Right ventricle myocardium inferior (tissue), 1 donor: Measurements from ENCODE around the gene HTR3A. TPM values are rescaled to one million over a fixed set of nuclear protein-coding genes. Genes with fewer than 3 reads are reported as not detected.

Experiments used
- ATAC-seq: fragments of 200-7000 bp; cut with Tn5 transposase; one replicate; pipeline ENCODE4 v1.9.1; 2020; ENCODE audit warnings: mild to moderate bottlenecking, moderate library complexity
- DNase-seq: peaks from one replicate; pipeline ENCODE4 v3.0.0; 2021; ENCODE audit errors: missing footprints
- intact Hi-C: fragments of 100-400 bp; cut with DNase I; formaldehyde crosslinking; loops from one replicate; pipeline ENCODE4 v1.11.0; 2022
- total RNA-seq: library from RNA; stranded (reverse); fragmentation: NEBNext Ultra II Directional; extraction: Animal tissue kit (Norgen Biotek cat#: 25700); gene quantifications from one replicate; pipeline ENCODE4 v1.2.1, GENCODE V29; 2021
- donor health status: DM: no; HTN: yes; CAD: no; lungs with severe emphysema.

HTR3A gene
- total RNA-seq, 1 donor from 2014 or later = not detected

DNA sequence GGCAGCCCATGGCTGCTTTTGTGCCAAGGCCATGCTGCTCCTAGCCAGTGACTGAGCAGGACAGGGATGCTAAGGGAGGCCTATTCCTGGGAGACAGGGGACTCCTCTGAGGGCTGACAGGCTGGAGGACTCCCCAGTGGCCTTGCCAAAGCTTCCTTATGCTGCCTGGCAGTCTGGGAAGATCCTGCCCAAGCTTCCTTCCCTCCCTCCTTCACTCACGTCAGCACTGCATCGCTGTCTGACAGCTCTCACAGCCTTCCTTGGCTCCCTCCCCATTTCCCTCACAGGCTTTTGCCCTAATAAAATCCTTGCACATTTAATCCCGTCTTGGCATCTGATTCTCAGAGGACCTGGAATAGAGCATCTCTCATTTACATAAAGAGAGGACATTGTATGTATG, 26.5 kb downstream of the HTR3A start:
- no peak for DNase-seq
- ATAC-seq = no peak
- intact Hi-C loops = no loop called here

DNA sequence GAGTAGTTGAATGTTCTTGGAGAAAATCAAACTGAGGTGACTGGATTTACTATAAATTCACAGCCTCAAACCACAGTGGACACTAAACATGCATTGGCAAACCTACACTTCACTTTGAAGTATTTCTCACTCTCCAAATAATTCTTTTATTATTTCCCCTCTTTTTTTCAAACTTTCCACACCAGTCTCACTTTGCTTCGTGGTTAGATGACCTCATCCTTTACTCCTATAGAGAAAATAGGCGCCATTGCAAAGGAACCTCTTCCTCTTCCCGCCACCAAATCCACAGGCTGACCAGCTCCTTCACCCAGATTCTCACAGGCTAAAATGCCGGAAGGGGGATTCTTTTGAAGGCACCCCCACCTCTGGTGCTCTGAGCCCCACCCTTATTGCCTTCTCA, 33.4 kb downstream of the HTR3A start:
- DNase-seq (no peak), ATAC-seq (no peak)
- intact Hi-C loops = no loop called here

DNA sequence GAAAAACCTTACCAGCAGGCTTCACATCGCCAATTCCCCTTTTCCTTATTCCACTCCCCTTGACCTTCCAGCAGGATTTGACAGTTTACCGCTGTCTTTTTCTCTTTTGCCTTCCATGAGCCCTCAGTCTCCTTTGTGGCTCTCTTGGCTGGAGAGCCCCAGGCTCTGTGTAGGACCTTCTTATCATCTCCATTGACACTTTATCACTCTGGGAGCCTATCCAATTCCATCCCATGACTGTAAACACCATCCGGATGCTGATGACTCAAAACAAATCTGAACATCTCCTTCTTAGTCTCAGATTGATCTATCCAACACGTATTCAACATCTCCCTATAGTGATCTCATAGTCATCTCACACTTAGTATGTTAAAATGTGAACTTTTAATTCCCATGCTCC, 36.0 kb downstream of the HTR3A start:
- DNase-seq = no peak
- intact Hi-C loops = no loop called here
- no peak for ATAC-seq

DNA sequence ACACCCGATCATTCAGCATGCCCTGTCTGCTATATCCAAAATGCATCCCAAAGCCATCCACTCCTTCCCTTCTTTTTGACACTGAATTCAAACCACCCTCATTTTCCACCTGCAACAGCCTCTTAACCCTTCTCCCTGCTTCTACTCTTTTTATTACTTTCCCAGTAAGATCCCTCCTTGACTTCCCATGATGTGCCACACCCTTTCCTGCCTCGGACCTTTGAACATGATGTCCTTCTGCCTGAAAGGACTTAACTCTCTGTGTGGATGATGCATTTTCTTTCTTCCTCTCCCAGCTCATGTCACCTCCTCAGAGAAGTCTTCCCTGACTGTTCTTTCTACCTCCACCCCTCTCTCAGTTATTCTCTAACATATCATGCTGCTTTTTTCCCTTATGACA, 36.5 kb downstream of the HTR3A start:
- ATAC-seq = no peak

DNA sequence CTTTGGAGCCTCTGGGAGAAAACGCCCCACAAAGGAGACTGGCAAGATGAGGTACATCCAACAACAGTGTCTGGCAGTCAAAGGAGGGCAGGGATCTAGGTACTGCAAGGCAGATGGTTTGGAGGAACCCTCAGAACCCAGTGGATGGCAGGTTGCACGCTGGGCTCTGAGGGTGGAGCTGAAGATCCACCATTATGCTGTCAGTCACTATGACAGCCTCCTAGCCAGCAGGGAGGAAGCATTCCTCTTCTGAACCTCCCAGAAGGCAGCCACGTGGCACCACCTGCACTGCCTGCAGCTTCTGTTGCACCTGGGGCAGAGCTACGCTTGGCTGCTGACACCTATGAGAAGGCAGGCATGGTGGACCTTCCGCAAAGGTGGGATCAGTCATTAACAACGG, 40.2 kb downstream of the HTR3A start:
- intact Hi-C loops = no loop called here
- ATAC-seq (no peak), DNase-seq (no peak)

More for the DNA sequence above, 36.5 kb downstream of the HTR3A start:
- intact Hi-C loops = no loop called here
- no peak for DNase-seq

DNA sequence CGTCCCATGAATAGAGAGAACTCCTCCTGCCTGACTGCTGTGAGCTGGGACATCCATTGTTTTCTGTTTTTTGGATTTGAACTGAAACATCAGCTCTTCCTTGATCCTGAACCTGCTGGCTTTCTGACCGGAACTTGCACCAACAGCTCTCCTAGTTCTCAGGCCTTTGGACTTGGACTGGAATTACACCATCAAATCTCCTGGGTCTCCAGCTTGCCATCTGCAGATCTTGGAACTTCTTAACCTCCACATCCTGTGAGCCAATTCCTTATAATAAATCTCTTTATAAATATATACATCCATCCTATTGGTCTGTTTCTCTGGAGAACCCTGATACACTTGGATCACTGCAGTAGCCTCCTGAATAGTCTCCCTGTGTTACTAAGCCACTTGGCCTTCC, 42.1 kb downstream of the HTR3A start:
- intact Hi-C loops = no loop called here
- no peak for DNase-seq
- no peak for ATAC-seq

DNA sequence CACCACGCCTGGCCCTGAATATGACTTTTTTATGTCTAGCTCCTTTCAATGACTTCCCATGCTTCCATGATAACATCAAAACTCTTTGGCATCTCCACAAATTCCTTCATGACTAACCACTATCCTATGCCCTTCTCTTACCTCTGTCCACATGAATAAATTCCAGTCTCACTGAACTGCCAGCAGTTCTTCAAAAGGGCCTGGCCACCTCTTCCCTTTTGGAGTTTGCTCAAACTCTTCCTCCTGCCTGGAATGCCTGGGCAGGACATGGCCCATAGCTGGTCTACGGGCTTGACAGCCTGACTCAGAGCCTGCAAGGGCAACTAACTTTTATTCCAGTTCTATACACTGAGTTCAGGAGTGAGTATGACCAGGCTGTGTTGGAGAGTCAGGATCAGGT, 42.8 kb downstream of the HTR3A start:
- ATAC-seq (peak; percentile 64), DNase-seq (no peak)
- intact Hi-C loops = no loop called here

DNA sequence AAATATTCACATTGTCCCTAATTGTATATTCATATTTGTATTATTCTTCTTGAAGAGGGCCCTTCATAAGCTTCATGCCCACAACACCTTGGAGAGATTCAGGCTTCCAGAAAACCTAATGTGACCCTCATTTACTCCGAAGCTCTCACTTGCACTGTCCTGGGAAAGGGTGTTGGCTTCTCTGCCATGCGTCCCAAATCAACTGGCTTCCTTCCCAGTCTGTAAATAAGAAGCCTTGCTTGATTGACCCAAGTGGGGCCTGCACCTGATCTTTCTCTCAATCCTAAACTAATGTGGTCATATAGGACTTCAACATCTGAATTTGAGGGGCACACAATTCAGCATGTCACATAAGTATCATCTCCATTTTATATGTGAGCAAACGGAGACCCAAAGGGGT, 44.1 kb downstream of the HTR3A start:
- no peak for ATAC-seq
- intact Hi-C loops = no loop called here

DNA sequence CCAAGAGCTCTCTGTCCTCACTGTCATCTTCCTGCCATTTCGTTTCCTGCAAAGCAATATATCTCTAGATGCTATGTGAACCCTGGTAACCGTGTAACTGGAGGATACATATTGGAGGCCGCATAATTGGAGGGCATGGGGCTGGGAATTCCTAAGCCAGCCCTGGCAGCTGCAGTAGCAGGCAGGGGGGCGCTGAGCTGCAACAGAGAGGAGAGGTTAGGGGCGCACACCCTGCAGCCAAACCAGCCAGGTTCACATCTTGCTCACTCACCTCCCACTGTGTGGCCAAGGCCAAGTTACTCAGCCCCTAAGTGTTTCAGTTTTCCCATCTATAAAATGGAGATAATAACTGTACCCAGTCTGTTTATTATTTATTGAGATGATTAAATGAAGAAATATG, 44.7 kb downstream of the HTR3A start:
- DNase-seq (peak; percentile 65), ATAC-seq (no peak)
- intact Hi-C loops = no loop called here

More for the DNA sequence above, 44.1 kb downstream of the HTR3A start:
- no peak for DNase-seq

DNA sequence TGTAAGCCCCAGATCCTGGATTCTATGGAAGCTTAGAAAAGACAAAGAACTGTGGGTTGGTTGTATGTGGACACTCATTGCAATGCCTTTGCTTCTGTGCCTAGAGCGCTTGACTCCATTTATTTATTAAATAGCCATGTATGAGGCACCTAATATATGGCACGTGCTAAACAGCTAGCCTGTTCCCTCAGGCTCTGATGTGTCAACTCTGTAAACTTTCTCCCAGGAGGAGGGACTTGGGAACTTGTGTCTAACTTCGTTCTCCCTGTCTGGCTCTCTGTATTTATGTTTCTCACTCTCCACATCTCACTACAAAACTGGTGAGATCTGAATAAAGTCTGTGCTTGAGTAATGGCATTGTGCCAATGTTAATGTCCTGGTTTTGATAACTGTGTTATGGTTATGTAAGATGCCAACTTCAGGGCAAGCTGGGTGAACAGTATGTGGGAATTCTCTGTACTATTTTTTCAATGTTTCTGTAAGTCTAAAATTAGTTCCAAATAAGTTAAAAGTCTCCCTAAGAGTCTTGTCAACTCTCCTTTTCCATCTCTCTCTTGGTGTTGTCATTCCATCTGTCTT, 50.5 kb downstream of the HTR3A start:
- DNase-seq (no peak), ATAC-seq (peak; percentile 47)
- intact Hi-C loops = no loop called here

DNA sequence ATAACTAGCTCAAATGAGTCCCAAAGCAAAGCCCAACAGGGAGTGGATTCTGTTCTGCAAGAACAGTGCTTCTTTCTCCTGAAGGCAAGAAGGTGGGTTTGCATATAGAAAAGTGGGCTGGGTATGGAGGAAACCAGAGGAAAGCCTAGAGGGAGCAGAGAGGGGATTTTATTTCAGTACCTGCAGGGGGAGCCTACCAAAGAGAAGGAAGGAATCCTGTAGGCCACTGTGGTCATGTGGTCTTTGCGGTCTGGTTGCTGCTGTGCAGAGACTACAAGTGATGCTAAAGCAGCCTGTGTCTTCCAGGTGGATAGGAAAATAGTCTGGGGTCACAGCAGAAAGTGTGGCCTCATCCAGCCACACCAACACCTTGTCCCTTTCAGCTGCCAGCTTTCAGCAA, 51.4 kb downstream of the HTR3A start:
- intact Hi-C loops = no loop called here
- ATAC-seq = no peak
- DNase-seq = no peak

DNA sequence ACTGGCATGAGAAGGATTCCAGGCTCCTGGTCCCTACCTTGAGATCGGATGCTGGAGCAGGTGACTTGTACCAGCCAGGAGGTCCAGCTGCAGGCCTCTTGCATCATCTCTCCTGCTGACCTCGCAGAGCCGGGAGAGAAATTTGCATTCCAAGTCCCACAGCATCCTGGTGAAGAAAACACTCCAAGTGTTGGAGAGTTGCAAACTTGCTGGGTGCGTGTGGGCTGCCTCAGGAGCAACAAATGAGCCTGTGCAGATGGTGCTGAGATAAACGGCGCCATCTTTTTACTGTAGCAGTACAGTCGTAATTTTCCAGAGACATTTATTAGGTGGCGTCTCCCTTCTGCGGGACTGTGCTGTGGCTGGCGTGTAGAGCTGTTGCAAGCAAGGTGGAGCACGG, 52.5 kb downstream of the HTR3A start:
- DNase-seq (no peak), ATAC-seq (no peak)
- intact Hi-C loops = no loop called here

DNA sequence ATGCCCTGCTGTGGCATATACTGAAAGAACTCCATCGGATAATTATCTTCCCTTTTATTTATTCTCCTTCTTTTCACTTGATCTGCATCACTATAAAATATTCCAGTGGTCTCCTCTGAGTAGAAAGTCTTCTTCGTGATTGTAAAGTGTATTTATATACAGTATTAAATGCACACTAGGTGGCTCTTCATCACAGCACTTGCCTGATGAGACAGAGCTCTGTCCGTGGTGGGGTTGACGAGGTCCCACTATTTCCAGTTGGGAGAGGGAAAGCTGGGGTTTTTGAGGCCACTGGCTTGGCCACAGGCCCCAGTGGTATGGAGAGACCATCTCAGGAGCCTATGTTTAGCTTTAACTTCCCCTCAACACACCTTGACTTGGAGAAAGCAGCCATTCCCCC, 53.0 kb downstream of the HTR3A start:
- intact Hi-C loops = no loop called here
- ATAC-seq = no peak
- no peak for DNase-seq

DNA sequence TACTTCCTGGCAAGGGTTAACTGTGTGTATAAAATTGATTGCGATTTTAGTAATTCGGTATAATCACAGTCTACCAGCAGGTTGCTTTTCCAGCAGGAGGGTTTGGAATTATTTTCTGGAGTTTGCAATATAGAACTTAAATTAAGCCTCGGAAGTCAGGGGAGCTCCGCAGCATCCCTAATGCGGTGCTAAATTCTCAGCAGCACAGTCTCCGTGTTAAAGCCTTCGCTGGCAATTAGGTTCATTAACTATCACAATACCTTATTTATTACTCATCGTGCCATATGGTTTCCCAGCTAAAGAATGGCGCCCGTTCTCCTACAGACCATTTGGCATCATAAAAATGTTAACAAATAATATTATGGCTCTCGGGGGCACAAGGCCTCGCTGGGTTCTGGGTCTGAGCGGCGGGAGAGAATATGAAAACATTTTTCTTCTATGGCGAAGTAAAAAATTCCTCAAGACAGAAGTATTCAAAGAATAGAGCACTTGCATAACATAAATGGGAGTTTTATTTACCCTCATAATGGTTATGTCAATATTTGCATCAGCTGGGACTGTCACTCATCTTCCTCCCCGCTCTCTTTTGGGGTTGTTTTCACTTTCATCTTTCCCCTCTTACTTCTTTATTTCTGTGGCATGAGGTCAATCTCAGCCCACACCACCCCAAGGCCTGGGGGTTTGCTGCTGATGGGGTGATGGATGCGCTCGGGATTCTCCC, 56.5 kb downstream of the HTR3A start:
- DNase-seq = no peak
- ATAC-seq = no peak
- intact Hi-C loops = loop anchor here (10.0 kb wide), 1 partner anchor 137 kb away; no protein-coding TSS in a partner anchor

DNA sequence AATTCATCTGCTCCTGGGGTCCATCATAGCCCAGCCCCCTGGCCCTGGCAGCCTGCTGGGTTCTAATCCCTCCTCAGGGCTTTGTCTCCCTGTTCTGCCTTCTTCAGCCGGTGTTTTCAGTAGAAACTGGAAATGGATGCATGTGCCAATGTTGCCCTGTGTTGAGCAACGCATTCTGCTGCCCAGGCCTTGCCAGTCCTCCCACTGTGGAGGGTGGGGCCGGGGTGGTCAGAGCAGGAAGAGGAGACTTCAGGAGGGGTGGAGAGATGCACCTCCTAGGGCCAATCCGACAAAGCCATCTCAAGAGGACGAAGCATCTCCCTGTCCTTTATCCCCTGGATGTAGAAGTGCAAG, 57.0 kb downstream of the HTR3A start:
- intact Hi-C loops = loop anchor here (10.0 kb wide), 1 partner anchor 137 kb away; no protein-coding TSS in a partner anchor

DNA sequence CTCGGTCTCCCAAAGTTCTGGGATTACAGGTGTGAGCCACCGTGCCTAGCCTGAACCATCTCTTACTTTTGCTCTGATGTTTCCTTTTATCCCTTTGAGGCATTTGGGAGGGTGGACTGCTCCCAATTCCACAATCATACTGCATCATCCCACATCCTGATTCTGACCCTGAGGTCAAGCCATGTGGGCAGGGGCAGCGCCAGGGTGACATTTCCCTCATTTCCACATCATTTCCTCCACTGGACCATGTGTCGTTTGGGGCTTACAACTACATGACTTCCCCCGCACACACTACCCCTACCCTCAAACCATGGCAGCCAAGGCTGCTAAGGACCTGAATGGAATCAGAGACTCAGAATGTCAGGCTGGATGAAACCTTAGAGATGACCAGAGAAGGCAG, 58.2 kb downstream of the HTR3A start:
- intact Hi-C loops = loop anchor here (10.0 kb wide), 1 partner anchor 138 kb away; no protein-coding TSS in a partner anchor
- ATAC-seq = no peak
- no peak for DNase-seq

More for the DNA sequence above, 57.0 kb downstream of the HTR3A start:
- ATAC-seq (no peak), DNase-seq (no peak)

DNA sequence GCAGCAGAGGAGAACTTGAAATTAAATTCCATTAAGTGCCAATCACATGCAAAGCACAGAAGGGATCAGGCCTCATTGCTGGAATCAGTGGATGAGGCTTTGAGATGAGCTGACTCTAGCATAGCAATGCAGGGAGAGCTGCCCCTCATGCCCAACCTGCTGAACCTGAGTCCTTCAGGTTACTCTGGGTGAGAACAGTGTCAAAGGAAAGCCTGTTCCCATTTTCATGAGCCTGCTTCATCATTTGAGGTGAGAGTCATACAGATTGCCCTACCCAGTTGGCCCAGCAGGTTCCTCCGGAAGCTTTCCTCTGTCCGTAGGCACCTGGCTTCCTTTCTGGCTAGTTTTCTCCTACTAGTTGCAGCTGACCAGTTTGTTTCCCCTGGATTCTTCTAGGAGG, 58.7 kb downstream of the HTR3A start:
- intact Hi-C loops = loop anchor here (10.0 kb wide), 1 partner anchor 139 kb away; no protein-coding TSS in a partner anchor
- DNase-seq = no peak
- ATAC-seq = no peak

DNA sequence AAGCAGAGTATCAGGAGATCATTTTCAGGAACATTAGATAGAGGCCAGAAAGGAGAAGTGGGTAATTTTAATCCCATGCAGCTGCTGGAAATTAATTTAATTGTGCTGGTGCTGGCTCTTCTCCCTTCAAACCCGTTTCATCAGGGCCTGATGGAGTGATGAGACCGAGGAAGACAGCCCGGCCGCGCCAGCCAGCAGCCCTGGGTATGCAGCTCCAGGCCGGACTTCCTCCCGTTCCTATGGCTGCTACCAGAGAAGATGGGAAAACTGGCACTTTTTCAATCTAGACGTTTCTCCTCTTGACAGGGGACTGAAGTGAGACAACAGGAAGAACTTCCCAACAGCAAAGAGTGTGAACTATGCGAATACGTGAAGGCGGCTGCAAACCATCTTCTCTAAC, 60.0 kb downstream of the HTR3A start:
- DNase-seq (no peak), ATAC-seq (no peak)
- intact Hi-C loops = loop anchor here (10.0 kb wide), 1 partner anchor 140 kb away; no protein-coding TSS in a partner anchor

DNA sequence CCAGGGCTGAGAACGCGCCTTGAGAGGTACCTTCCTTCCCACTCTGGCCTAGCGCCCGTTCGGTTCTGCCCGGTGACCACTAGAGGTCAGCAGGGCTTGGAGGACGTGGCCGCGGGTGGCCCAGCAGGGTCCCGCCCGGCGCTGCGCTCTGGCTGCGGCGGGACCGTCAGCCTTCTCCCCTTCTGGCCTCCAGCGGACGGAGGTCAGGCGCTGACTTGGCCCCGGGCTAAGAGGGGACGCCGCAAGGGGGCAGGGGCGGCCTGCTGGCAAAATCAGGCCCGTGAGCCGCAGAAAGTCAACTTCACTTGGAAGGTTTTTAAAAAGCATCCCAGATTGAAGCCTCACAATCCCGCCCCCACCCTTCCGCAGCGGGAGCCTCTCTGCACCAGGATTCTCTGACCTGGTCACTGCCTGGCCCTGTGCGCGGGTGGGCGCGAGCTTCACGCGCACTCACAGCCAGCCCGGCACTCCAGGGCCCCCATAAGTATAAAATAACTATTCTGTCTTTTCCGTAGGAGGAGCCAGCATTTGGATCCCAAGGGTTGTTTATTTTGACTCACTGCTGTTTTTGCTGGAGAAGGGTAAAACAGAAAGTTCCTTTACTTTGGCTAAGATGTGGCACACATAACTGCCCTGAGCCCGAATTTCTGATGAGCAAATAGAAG, 61.4 kb downstream of the HTR3A start:
- intact Hi-C loops = loop anchor here (1.0 to 10.0 kb wide), 4 partner anchors 23 to 225 kb away; partner anchors contain the start of gene ZBTB16
- DNase-seq = peak; percentile 94
- peak; percentile 96 for ATAC-seq

DNA sequence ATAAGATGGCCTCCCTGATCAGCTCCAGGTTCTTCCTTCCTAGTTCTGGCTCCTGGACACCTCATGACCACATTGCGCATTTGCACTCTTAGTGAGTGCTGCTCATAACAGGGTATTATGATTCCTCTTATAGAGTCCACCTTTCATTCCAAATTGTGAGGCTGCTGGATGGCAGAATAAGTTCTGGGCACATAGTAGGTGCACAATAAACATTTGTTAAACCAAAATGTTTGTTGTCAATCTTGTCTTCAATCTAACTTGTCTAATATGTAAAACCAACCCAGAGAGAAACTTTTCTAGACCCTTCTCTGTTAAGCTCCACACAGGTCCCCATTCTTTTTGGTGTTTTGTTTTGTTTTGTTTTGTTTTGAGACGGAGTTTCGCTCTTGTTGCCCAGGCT, 62.0 kb downstream of the HTR3A start:
- ATAC-seq (no peak), DNase-seq (no peak)
- intact Hi-C loops = loop anchor here (1.0 to 10.0 kb wide), 4 partner anchors 22 to 224 kb away; partner anchors contain the start of gene ZBTB16
